ENCODE results near the gene PTPRA.

The PTPRA gene

DNA sequence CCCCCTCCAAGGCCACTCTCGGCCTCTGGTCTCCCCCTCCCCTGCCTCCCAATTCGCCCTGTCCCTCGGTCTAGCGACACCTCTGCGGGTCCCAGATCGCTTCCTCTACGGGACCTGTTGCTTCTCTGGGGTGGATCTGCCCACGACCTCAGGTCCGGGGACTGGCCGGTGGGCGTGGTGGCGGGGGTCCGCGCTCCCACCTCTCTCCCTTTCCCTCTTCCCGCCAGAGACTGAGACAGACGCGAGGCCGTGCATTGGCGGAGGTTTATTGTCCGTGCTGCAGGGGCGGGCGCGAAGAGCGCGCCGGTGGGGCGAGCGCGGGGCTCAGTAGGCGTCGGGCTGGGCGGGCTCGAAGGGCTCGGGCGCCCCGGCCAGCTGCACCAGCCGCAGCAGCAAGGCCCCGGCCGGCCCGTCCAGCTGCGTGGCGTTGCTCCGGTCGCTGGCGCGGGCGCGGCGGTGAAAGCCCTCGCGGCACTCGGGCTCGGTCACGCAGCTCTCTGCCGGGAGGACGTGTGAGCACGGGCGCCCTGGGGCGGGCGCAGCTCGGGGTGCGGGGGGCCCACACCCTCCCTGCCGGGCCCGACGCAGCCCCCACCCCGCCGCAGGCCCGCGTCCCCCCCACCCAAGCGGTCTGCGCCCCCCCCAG is 209.1 kb downstream of the PTPRA start:
- DNase-seq = no peak

DNA sequence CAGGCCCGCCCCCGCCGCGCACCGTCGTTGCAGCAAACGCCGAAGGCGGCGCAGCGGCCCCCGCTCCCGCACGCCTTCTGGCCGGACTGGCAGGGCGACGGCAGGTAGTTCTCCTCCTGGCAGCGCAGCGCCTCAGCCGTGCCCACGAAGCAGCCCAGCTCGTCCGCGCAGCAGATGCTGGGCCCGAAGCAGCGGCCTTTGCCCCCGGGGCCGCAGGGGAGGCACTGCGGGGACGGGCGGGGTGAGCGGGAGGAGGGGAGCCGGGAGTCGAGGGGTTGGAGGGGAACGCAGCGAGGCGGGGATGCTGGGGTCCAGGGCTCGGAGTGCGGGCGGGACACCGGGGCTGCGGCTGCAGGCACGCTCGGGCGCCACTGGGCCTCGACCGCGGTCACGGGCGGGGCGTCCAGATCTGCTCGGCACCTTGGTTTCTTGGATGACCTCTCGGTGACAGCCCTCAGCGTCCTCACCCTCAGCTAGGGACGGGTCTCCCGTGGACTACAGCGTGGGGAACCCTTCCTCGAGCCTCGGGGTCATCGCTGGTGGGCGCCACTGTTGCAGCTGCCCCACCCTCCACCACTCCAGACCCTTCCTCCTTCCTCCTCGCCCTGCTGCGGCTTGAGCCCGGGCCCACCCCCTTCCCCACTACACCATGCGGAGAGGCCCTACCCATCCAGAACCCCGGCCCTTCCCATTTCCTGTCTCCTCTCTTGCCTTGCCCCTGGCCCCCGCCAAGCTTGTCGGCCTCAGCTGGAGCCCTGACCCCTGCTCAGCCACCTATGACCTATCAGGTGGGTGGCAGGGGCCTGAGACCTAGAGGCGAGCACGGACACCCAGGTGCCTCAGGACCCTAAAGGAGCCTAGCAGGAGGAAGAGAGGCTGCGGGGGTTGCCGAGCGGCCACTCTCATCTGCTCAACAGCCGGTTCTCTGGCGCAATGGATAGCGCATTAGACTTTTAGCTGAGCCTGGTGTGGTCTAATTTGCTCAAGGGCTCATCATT is 210.0 kb downstream of the PTPRA start:
- DNase-seq = no peak

DNA sequence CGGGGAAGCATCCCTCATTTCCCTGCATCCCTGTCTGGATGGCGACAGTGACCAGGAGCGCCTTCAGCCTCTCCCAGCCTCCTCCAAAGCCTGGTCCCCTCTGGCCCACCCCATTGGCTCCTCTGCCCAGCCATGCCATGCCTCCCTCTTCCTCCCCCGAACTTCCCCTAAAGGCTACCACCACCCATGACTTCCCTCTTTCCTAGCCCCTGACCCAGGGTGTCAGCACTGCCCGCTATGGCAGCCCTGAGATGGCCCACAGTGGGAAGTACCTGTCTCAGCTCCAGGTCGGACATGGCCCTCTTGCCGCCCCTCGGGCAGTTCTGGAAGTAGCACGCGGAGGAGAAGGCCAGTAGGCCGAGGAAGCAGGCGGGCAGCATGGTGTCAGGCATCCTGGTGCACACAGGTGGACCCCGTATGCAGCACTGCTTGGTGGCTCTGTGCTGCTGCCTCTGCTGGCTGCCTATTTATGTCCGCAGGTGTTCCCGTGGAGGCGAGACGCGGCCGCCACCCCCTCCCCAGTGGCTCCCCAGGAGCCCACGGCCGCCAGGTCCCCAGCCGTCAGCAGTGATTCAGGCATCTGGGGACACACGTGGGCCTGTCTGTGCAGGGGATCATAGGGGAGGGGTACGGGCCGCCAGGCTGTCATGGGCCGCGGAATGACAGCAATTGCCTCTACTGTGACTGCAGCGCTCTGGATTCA is 211.2 kb downstream of the PTPRA start, which contains the start of gene AVP:
AVP (minus strand) TSS at position 442 of the 703 bp plus-strand sequence; CDS start at position 392, 50 bp downstream.
- DNase-seq = no peak

DNA sequence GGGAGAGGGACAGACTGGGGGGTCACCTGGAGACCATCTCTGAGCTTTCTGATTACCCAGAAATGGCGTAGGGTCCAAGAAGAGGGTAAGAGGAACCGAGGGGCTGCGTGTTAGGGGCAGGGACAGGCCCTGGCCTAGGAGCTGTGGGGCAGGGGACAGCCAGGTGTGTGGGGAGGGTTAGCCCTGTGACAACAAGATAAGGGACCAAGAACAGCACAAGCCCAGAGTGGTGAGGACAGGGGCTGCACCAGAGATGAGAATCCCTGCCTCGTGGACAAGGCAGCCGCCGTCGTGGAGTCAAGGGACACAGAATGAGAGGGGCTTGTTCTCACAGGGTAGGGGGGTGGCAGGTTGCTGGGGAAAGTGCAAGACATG is 211.7 kb downstream of the PTPRA start:
- no peak for DNase-seq

DNA sequence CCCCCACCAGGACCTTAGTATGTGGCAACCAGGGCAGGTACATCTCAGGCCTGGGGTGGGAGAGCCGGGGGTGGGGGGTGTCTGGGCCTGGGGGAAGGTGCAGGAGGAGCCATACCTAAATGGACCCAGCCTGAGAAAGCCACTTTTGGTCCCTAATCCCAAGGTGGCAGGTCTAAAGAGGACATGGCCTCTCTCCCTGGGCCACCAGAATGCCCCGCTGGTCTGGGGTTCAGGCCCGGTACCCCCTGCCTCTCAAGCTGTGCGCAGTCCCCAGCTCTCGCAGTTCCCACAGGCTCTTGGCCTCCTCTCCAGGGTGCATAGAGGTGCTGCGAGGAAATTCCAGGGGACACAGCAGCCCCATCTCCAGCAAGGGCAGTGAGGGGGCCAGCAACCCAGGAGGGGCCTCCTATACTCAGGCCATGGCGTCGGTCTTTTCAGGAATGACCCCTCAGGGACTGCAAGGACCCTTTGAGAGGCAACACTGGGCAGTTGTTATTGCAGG is 212.3 kb downstream of the PTPRA start:
- DNase-seq = no peak

DNA sequence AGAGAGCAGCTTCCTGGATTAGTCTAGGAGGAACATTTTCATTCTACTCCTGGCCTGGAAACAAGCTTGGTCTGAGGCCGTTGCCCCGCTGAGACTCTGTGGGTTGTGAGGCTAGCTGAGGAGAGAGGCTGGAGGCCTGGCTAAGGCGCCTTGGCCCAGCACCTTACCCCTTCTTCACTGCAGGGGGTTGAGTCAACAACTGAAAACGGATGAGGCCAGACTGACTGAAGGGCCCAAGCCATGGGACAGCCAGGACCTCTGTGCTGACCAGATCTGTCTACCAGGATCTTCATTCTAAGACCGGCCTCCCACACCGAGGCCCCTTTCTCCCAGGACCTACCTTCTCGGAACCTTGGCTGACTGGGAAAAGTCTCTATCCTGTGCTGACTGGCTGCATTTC is 214.8 kb downstream of the PTPRA start:
- DNase-seq = no peak
